Mucosa of stomach (tissue), 1 donor: Measurements from ENCODE around the gene AVPR1B.

Source experiments
- H3K27me3 ChIP-seq: one replicate; pipeline ENCODE4 v1.7.0; 2013; ENCODE audit warnings: mild to moderate bottlenecking, low read length; ENCODE audit not compliant: control insufficient read depth, insufficient read depth
- H3K36me3 ChIP-seq: one replicate; pipeline ENCODE4 v1.7.0; 2013; ENCODE audit warnings: low read length; ENCODE audit not compliant: control insufficient read depth, insufficient read depth
- H3K4me1 ChIP-seq: one replicate; pipeline ENCODE4 v1.7.0; 2013; ENCODE audit warnings: mild to moderate bottlenecking, low read length; ENCODE audit not compliant: control insufficient read depth, insufficient read depth
- H3K4me3 ChIP-seq: one replicate; pipeline ENCODE4 v1.7.0; 2013; ENCODE audit warnings: low read length
- H3K9ac ChIP-seq: one replicate; pipeline ENCODE4 v1.7.0; 2013; ENCODE audit warnings: mild to moderate bottlenecking, low read length, moderate library complexity
- H3K9me3 ChIP-seq: one replicate; pipeline ENCODE4 v1.7.0; 2013; ENCODE audit warnings: mild to moderate bottlenecking, low read length, moderate library complexity; ENCODE audit not compliant: control insufficient read depth
- donor health status: Pancreatic carcinoma.

Gene AVPR1B

DNA sequence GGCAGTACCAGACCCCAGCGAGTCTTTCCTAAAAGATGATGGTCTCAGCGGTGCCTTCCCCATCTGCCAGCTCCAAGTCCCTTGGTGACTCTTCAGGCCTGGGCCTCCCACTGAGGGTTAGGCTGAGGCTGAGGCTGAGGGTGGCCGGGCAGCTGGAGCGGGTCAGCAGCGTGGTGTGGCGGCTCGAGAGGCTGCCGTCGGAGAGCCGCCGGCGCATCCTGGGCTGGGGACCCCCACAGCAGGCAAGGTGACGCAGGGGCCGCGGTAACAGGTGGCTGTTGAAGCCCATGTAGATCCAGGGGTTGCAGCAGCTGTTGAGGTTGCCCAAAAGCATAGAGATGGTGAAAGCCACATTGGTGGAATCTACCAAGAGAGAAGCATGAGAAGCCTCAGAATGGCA, 7.0 kb downstream of the AVPR1B start:
- Histone ChIP-seq H3K4me1 (peaks cover 14% of the 10 kb centered on the region), H3K9ac (no peak overlapping the region), H3K36me3 (no peaks in the 10 kb centered on the region)

DNA sequence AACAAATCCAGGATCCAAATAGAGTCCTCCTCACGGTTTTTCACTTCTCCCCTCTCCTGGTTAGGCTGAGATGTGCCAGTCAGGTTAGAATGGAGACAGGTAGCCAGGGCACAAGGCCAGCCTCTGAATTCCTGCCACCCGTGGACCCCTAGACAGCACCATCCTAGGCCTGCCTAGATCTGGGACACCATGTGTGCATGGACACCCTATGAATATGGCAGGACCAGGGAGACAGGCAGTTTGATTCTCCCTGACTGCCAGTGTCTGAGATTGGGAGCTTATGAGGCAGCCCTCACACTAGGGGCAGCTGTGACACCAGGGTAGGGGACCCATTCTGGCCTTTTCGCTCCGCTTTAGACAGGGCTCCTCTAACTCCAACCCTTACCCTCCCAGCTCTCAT, 7.5 kb downstream of the AVPR1B start:
- Histone ChIP-seq H3K36me3 (no peaks in the 10 kb centered on the region), H3K4me1 (peaks cover 14% of the 10 kb centered on the region), H3K27me3 (no peaks in the 10 kb centered on the region), H3K9ac (no peak overlapping the region), H3K9me3 (no peaks in the 10 kb centered on the region), H3K4me3 (no peak overlapping the region)

More for the DNA sequence above, 7.0 kb downstream of the AVPR1B start:
- Histone ChIP-seq H3K27me3 (no peaks in the 10 kb centered on the region), H3K9me3 (no peaks in the 10 kb centered on the region), H3K4me3 (no peak overlapping the region)

DNA sequence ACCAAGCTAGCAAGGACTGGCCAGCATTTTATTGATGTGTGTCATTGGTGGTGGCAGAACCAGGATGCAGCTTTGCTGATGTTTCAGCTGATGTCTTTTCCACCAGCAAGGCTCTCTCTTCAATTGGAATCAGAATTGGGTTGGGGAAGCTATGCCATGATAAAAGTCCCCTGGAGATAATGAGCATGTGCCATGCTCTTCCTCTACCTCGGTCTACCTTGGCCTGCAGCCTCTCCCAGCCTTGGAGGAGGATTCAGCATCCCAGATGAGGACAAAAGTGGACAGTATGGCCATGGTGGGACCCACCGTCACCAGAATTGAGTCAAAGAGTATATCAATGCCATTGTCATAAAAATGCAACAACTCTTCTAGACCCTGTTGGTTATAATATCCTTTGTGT, 8.6 kb downstream of the AVPR1B start:
- Histone ChIP-seq H3K4me1 (peaks cover 14% of the 10 kb centered on the region), H3K9me3 (no peaks in the 10 kb centered on the region), H3K36me3 (no peaks in the 10 kb centered on the region), H3K9ac (no peak overlapping the region), H3K27me3 (no peaks in the 10 kb centered on the region), H3K4me3 (no peak overlapping the region)

DNA sequence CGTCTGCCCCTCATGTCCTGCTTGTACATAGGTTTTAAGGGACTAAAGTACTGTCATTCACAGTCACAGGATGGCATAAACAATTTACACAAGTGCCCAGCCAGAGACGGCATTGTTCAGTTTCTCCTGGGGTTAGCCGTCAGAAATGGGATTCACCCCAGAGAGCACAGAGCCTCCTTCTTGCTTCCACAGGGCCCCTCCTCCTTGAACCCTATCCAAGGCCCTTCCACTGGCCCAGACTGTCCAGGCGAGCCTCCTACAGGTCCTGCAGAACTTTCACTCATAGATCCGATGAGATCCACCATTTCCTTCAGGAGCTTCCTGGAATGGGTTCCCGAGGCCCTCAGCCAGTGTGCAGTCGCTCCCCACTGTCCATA, 10.0 kb downstream of the AVPR1B start:
- Histone ChIP-seq H3K27me3 (no peaks in the 10 kb centered on the region), H3K9me3 (no peaks in the 10 kb centered on the region), H3K4me1 (no peaks in the 10 kb centered on the region), H3K9ac (no peak overlapping the region), H3K4me3 (no peak overlapping the region), H3K36me3 (no peaks in the 10 kb centered on the region)

DNA sequence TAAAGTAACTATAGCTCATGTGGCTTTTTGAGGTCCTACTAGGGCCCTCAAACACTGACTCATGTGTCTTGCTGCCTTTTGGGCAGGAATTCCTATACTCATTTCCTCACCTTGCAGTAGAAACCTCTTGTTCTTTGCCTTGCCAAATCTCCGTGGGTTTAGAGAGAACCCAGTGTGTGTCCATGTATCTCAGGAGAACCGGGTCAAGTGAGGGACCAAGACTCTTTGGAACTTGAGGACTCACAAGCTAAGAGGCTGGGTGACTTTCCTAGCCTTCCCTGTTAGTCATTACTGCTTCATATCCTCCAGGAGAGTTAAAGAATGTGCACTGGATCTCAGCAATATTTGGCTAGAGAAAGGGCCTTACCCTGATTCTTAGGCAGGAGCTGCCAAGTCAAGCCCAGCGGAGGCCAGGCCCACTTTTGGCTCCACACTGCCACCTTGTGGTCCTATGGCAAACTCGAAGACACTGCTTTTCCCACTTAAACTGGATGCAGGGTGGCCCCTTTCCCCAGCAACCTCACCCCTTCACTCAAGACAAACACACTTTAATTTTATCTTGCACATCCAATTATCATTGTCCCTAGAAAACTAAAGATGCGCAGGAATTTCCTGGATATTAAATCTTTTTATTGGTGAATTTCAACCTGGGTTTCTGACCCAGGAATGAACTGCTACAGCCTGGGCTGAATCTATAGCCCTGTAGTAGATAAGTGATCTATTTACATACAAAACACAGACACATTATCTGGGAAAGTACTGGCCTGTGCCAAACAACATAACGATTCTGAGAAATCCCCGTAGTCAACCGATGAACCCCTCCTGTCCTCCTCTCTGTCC, 10.6 kb downstream of the AVPR1B start:
- Histone ChIP-seq H3K9ac (no peak overlapping the region), H3K27me3 (no peaks in the 10 kb centered on the region), H3K4me1 (no peaks in the 10 kb centered on the region), H3K36me3 (no peaks in the 10 kb centered on the region), H3K9me3 (no peaks in the 10 kb centered on the region), H3K4me3 (no peak overlapping the region)

DNA sequence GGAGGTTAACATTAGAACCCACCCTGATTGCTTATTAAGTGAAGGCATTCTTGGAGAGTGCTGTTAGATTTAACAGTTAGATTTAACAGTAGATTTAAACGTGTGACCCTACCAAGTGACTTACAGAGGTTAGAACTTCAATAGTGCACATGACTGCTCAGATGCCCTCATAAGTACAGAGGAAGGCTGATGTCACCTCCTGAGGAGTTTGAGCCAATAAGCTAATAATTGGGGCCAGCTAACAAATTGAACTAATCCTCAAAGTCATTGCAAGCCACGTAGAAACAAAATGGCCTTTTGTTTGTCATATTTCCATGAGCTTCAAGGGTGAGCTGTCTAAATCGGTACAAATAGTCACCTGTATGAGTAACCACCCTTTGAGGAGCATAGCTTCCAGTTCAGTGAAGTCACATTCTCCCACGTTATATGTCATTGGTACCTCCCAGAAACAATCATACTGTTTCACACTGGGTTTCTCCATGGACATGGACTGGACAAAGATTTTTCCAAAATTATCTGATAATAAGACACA, 11.7 kb downstream of the AVPR1B start:
- H3K36me3 ChIP-seq, result no peaks in the 10 kb centered on the region
- no peaks in the 10 kb centered on the region for H3K27me3 ChIP-seq
- no peak overlapping the region for H3K9ac ChIP-seq
- no peaks in the 10 kb centered on the region for H3K9me3 ChIP-seq
- no peak overlapping the region for H3K4me3 ChIP-seq
- H3K4me1 ChIP-seq, result no peaks in the 10 kb centered on the region

DNA sequence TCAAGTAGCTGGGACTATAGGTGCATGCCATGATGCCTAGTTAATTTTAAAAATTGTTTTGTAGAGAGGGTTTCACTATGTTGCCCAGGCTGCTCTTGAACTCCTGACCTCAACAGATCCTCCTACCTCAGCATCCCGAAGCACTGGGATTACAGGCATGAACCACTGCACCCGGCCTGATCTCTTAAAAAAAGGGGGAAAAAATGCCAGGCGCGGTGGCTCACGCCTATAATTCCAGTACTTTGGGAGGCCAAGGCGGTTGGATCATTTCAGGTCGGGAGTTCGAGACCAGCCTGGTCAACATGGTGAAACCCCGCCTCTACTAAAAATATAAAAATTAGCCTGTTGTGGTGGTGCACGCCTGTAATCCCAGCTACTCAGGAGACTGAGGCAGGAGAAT, 13.2 kb downstream of the AVPR1B start:
- no peak overlapping the region for H3K9ac ChIP-seq

DNA sequence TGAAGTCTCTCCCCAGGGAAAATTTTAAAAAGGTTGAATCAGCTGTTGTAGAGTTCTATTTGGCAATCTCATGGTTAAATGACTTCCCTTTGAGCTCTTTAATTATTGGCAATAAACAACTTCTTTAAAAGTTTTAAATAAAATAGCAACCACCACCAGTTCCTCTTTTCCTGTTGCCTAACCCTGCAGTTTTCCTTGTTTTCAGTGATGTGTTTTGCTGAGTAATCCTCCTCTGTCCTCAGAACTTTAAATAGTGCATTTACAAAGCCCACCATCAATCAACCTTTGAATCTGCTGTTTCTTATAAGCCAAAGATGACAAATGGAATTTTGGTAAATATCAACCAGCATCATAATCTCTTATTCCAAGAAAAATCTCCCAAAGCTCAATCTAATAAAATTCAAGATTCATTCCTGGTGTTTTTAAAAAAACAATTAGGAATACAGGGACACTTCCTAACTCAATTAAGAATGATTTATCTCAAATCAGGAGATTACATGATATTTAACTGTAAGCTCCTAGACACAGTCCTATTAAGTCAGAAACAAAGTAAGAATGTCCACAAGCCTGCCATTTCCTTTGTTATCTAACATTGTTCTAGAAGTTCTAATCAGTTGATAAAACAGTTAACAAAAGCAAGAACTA, 14.8 kb downstream of the AVPR1B start:
- H3K4me1 ChIP-seq, result no peaks in the 10 kb centered on the region
- H3K27me3 ChIP-seq, result no peaks in the 10 kb centered on the region
- H3K36me3 ChIP-seq, result no peaks in the 10 kb centered on the region
- no peak overlapping the region for H3K9ac ChIP-seq
- H3K4me3 ChIP-seq, result no peak overlapping the region
- no peaks in the 10 kb centered on the region for H3K9me3 ChIP-seq

More for the DNA sequence above, 13.2 kb downstream of the AVPR1B start:
- H3K4me3 ChIP-seq, result no peak overlapping the region
- H3K27me3 ChIP-seq, result no peaks in the 10 kb centered on the region
- no peaks in the 10 kb centered on the region for H3K36me3 ChIP-seq
- no peaks in the 10 kb centered on the region for H3K9me3 ChIP-seq
- H3K4me1 ChIP-seq, result no peaks in the 10 kb centered on the region

DNA sequence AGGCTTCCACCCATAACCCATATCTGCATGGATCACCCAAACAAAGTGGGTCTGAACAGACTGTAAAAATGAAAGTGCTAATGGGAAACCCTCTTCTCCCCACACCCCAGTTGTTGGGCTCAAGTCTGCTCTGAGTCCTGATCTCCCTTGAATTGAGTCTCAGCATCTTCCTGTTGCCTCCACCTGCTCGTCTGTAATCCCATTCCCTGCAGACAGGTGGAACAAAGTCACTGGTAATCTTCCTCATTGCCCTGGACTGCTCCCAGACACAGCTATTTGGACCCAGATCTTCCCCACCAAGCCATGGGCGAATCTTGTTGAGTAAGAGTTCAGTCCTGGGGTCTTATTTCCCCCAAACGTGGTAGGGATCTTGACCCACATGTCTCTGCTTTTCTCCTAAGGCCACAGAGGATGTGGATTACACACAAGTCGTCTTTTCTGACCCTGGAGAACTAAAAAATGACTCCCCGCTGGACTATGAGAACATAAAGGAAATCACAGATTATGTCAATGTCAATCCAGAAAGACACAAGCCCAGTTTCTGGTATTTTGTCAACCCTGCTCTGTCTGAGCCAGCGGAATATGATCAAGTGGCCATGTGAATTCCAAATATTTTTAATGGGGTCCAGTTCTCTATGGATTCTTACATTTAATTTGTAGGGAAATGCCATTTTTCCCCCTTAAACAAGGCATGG, 15.7 kb downstream of the AVPR1B start:
- Histone ChIP-seq H3K36me3 (no peaks in the 10 kb centered on the region), H3K4me3 (no peak overlapping the region), H3K9ac (no peak overlapping the region), H3K4me1 (no peaks in the 10 kb centered on the region), H3K27me3 (no peaks in the 10 kb centered on the region), H3K9me3 (no peaks in the 10 kb centered on the region)

DNA sequence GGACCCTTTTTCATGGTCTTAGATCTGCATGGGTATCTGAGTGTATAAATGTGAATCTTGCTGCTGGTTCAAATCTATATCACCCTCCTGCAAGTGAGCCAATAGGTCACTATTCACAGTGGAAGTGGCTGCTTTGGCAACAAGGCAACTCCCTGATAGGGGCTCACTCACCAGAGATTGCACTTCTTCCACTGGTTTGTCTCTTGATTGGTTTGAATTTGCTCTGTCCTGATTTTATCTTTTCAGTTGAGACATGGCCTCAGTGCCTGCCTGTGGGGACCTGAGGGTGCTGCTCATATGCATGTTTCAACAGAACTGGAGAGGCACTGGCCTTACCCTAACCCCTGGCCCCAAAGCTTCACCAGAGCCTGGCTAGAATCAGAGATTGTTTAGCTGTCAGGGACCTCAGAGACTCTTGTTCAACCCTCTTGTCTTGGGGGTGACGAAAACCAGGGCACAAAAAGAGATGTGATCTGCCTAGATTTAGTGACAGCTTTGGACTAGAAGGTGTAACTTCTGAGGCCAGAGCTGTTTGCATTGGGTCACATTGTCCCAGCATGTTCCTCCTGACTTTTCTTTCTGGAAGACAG, 16.9 kb downstream of the AVPR1B start:
- H3K27me3 ChIP-seq, result no peaks in the 10 kb centered on the region

DNA sequence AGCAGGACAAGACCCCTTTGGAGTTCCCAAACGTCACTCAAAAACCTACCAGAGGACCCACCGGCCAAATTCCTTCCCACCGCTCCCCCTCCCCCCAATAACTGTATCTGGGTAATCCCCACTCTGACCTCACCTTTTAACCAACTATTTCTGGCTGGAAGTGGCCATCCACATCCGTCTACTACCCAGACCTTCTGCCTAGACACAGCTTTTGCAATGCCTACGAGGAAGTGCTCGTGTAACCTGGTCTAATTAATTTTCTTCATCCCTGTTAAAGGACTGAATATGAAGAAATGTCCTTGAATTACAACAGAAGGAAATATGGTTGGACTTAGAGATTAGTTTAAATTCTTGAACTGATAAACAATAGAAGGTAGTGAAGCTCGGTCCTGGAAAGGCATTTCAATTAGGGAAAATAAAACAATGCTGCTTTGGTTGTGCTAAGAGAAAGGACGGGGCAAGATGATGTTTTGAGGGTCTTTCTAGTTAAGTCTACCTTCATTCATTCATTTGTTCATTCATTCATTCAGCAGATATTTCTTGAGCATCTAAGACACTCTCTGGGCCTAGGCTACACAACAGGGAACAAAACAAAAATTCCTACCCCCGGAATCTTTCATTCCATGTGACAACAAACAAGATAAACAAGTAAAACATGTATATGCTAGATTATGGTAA, 18.8 kb downstream of the AVPR1B start:
- H3K4me3 ChIP-seq, result no peak overlapping the region
- H3K27me3 ChIP-seq, result no peaks in the 10 kb centered on the region
- H3K9me3 ChIP-seq, result no peaks in the 10 kb centered on the region
- H3K9ac ChIP-seq, result no peak overlapping the region
- no peaks in the 10 kb centered on the region for H3K4me1 ChIP-seq
- no peaks in the 10 kb centered on the region for H3K36me3 ChIP-seq

More for the DNA sequence above, 16.9 kb downstream of the AVPR1B start:
- Histone ChIP-seq H3K9me3 (no peaks in the 10 kb centered on the region), H3K9ac (no peak overlapping the region), H3K4me3 (no peak overlapping the region), H3K36me3 (no peaks in the 10 kb centered on the region), H3K4me1 (no peaks in the 10 kb centered on the region)
